HG02678 (cell line): ENCODE measurements around the gene ALB.
"Not testable (repeated sequence)": the region's sequence is repeated elsewhere in the genome, so short reads cannot be mapped to it uniquely, and the experiment has no call there.

ENCODE experiments used
- ATAC-seq: cut with Tn5 transposase; IDR thresholded peaks from one replicate; pipeline ENCODE4 v1.9.1; 2021; ENCODE audit warnings: mild to moderate bottlenecking, moderate library complexity; ENCODE audit not compliant: unreplicated experiment

The ALB gene

GRCh38 chr4:73404042-73404441 lies at the start of gene ALB:
ALB (plus strand) TSS chr4:73404287; CDS start chr4:73404328, 41 bp downstream.
- no peak for ATAC-seq

GRCh38 chr4:73357174-73357573 lies 46.9 kb upstream of the ALB start:
- ATAC-seq = not testable (repeated sequence)

- ATAC-seq = not testable (repeated sequence)
These were observed 34.4 kb upstream of the ALB start for GRCh38 chr4:73369506-73370199.

- no peak for ATAC-seq
These were observed 28.8 kb upstream of the ALB start for GRCh38 chr4:73375328-73375741.

- ATAC-seq = no peak
These were observed 27.8 kb upstream of the ALB start for GRCh38 chr4:73376251-73376650.

GRCh38 chr4:73376976-73377375 lies 27.1 kb upstream of the ALB start:
- ATAC-seq = no peak

- ATAC-seq = no peak
These were observed 25.2 kb upstream of the ALB start for GRCh38 chr4:73378887-73379286.

- no peak for ATAC-seq
These were observed 24.1 kb upstream of the ALB start for GRCh38 chr4:73379946-73380345.

- no peak for ATAC-seq
These were observed 22.9 kb upstream of the ALB start for GRCh38 chr4:73381214-73381613.

GRCh38 chr4:73383452-73383851 lies 20.6 kb upstream of the ALB start:
- ATAC-seq = no peak

- ATAC-seq = no peak
These were observed 16.5 kb upstream of the ALB start for GRCh38 chr4:73387552-73387951.

GRCh38 chr4:73388887-73389286 lies 15.2 kb upstream of the ALB start:
- ATAC-seq = no peak

- not testable (repeated sequence) for ATAC-seq
These were observed 14.4 kb upstream of the ALB start for GRCh38 chr4:73389663-73390062.

- ATAC-seq = no peak
These were observed 12.3 kb upstream of the ALB start for GRCh38 chr4:73391774-73392173.

GRCh38 chr4:73392936-73393335 lies 11.2 kb upstream of the ALB start:
- ATAC-seq = no peak

- ATAC-seq = no peak
These were observed 7.8 kb upstream of the ALB start for GRCh38 chr4:73396304-73396703.

GRCh38 chr4:73396993-73397972 lies 6.8 kb upstream of the ALB start:
- no peak for ATAC-seq

GRCh38 chr4:73401412-73401811 lies 2.7 kb upstream of the ALB start:
- ATAC-seq = no peak

GRCh38 chr4:73404457-73404856 lies 370 bp downstream of the ALB start:
- no peak for ATAC-seq

GRCh38 chr4:73405138-73405537 lies 1.1 kb downstream of the ALB start:
- no peak for ATAC-seq

GRCh38 chr4:73406548-73406875 lies 2.4 kb downstream of the ALB start:
- no peak for ATAC-seq

- no peak for ATAC-seq
These were observed 3.2 kb downstream of the ALB start for GRCh38 chr4:73407227-73407673.
